Spleen (tissue), 11 donors: ENCODE data around the gene LGI4. TPM values are rescaled to one million over a fixed set of nuclear protein-coding genes. Genes with fewer than 3 reads are reported as not detected.

Experiments used
- DNase-seq: peaks from one replicate; pipeline ENCODE4 v3.0.0-alpha.2; 2020
- H3K27ac ChIP-seq, 8 donors: fragments of 200-600 bp; sonication (generic) in 7 of 8; 1 replicate in 4 of 8; 2 replicates in 4 of 8; pipeline versions ENCODE4 v1.5.0 to v1.8.0; 2016 to 2021; ENCODE audit warnings: inconsistent platforms in 4 of 8, mild to moderate bottlenecking in 4 of 8, moderate library complexity in 1 of 8
- H3K27me3 ChIP-seq, 7 donors: fragments of 200-600 bp; sonication (generic) in 6 of 7; replicated peaks in 1 of 7; 1 replicate in 4 of 7; 2 replicates in 3 of 7; pipeline versions ENCODE4 v1.5.0 to v1.8.0; 2016 to 2021; ENCODE audit warnings: inconsistent platforms in 3 of 7, mild to moderate bottlenecking in 1 of 7
- H3K36me3 ChIP-seq, 6 donors: fragments of 200-600 bp; sonication (generic) in 5 of 6; 1 replicate in 4 of 6; 2 replicates in 2 of 6; pipeline versions ENCODE4 v1.5.0 to v1.8.0; 2016 to 2021; ENCODE audit warnings: inconsistent platforms in 2 of 6
- H3K4me1 ChIP-seq, 6 donors: fragments of 200-600 bp; sonication (generic) in 5 of 6; 1 replicate in 3 of 6; 2 replicates in 3 of 6; pipeline versions ENCODE4 v1.5.0 to v1.8.0; 2016 to 2021; ENCODE audit warnings: inconsistent platforms in 3 of 6
- H3K4me3 ChIP-seq, 8 donors: fragments of 200-600 bp; sonication (generic) in 7 of 8; 1 replicate in 4 of 8; 2 replicates in 4 of 8; pipeline versions ENCODE4 v1.5.0 to v1.8.0; 2016 to 2021; ENCODE audit warnings: inconsistent platforms in 4 of 8, mild to moderate bottlenecking in 4 of 8, moderate library complexity in 2 of 8
- H3K9me3 ChIP-seq, 8 donors: fragments of 200-600 bp; sonication (generic) in 7 of 8; 1 replicate in 4 of 8; 2 replicates in 4 of 8; pipeline versions ENCODE4 v1.5.0 to v1.8.0; 2016 to 2021; ENCODE audit warnings: inconsistent platforms in 4 of 8
- CTCF ChIP-seq, 11 experiments: fragments of 200-600 bp in 7 of 11; fragments of 450-650 bp in 4 of 11; sonication (generic) in 4 of 11; IDR thresholded peaks in 8 of 11; conservative IDR thresholded peaks in 3 of 11; 1 replicate in 7 of 11; 2 replicates in 4 of 11; pipeline versions ENCODE4 v1.4.0 to v1.8.0; 2016 to 2021; ENCODE audit warnings: antibody characterized with exemption in 11 of 11, inconsistent platforms in 4 of 11, mild to moderate bottlenecking in 1 of 11
- POLR2A ChIP-seq, 3 donors: fragments of 450-650 bp; IDR thresholded peaks; one replicate each; pipeline ENCODE4 v1.5.1; 2017; ENCODE audit warnings: antibody characterized with exemption in 3 of 3, mild to moderate bottlenecking in 1 of 3
- POLR2AphosphoS5 ChIP-seq, 3 donors: sonication (generic); formaldehyde crosslinking; IDR thresholded peaks; one replicate each; pipeline ENCODE4 v1.5.1; 2017; ENCODE audit warnings: antibody characterized with exemption in 3 of 3
- WGBS, 5 donors: extraction: QIAGEN DNeasy Blood & Tissue Kit in 3 of 5; methylation state at CpG; one replicate each; pipeline versions ENCODE4 v1.1.5 to v1.1.7; 2013 to 2018; 5-methylcytosine and 5-hydroxymethylcytosine counted together
- intact Hi-C: fragments of 100-400 bp; cut with DNase I; formaldehyde crosslinking; loops from one replicate; pipeline ENCODE4 v1.15.0; 2023; ENCODE audit warnings: low total_unique reads
- polyA plus RNA-seq, 3 donors: library from polyadenylated mRNA; stranded (reverse); fragments of 200-250 nt; gene quantifications; one replicate each; pipeline ENCODE4 v1.2.1, GENCODE V29; 2013
- total RNA-seq, 7 donors: library from RNA; depleted of rRNA in 3 of 7; stranded (reverse); fragments of >200 nt in 3 of 7; fragmentation: NEBNext Ultra II Directional in 4 of 7; extraction: Animal tissue kit (Norgen Biotek cat#: 25700) in 4 of 7; gene quantifications; one replicate each; pipeline versions ENCODE4 v1.1.0 to v1.2.1, GENCODE V29; 2016 to 2021
- donor health status: healthy with polysubstance abuse.
- donor health status: DM: no; HTN: no; CAD: no; lungs with moderate emphysema.
- donor health status: DM: no; HTN: no; CAD: no.
- donor health status: Bipolar disorder and iron deficiency.
- donor health status: healthy.
- donor health status: DM: no; HTN: no; CAD: no.
- donor health status: DM: yes; HTN: yes; CAD: no.

Gene LGI4
- total and polyA plus RNA-seq, 10 donors: 0.68 to 9.7 (median 1.6) TPM; not detected in 1

GRCh38 chr19:35178701-35179100 is 43.8 kb upstream of the LGI4 start:
- TF ChIP-seq POLR2A (IDR thresholded peaks at IDR 0.05): no peak
- no peak for TF ChIP-seq POLR2AphosphoS5 (IDR thresholded peaks at IDR 0.05)
- no peak for TF ChIP-seq CTCF (IDR thresholded peaks at IDR 0.05 in 8 of 11, conservative IDR thresholded peaks at IDR 0.05 in 3 of 11)
- intact Hi-C loops: no loop called here
- H3K27me3 ChIP-seq: no peaks in the 10 kb centered on the region
- WGBS, 5 donors: 65 to 79% (median 73%) methylated on average over 2 of the region's 2 CpGs
- H3K36me3 ChIP-seq: no peaks in the 10 kb centered on the region
- H3K4me3 ChIP-seq: no peak overlapping the region
- H3K27ac ChIP-seq: no peak overlapping the region
- DNase-seq: no peak
- no peaks in the 10 kb centered on the region for H3K4me1 ChIP-seq
- H3K9me3 ChIP-seq: peaks cover 0 to 5% (median 0%) of the 10 kb centered on the region in 8 donors

- no peak for DNase-seq
- WGBS, 5 donors: 75 to 83% (median 76%) methylated on average over 7 of the region's 7 CpGs
- no peak overlapping the region for H3K4me3 ChIP-seq
Measured at GRCh38 chr19:35177377-35178274, 42.8 kb upstream of the LGI4 start.

GRCh38 chr19:35176181-35176570 is 41.3 kb upstream of the LGI4 start:
- peaks cover 0 to 5% (median 0%) of the 10 kb centered on the region in 8 donors for H3K9me3 ChIP-seq
- H3K4me1 ChIP-seq: peaks cover 10 to 20% (median 15%) of the 10 kb centered on the region in 6 donors
- intact Hi-C loops: no loop called here
- no peak for DNase-seq
- no peak overlapping the region for H3K4me3 ChIP-seq
- H3K27ac ChIP-seq: no peak overlapping the region
- no peak for TF ChIP-seq POLR2A (IDR thresholded peaks at IDR 0.05)
- TF ChIP-seq CTCF (IDR thresholded peaks at IDR 0.05 in 8 of 11, conservative IDR thresholded peaks at IDR 0.05 in 3 of 11): no peak
- no peak for TF ChIP-seq POLR2AphosphoS5 (IDR thresholded peaks at IDR 0.05)
- peaks cover 0 to 16% (median 0%) of the 10 kb centered on the region in 6 donors for H3K36me3 ChIP-seq
- no peaks in the 10 kb centered on the region for H3K27me3 ChIP-seq
- WGBS, 5 donors: 72 to 88% (median 84%) methylated on average over 3 of the region's 3 CpGs

More at GRCh38 chr19:35177377-35178274, 42.8 kb upstream of the LGI4 start:
- H3K36me3 ChIP-seq: peaks cover 0 to 2% (median 0%) of the 10 kb centered on the region in 6 donors
- no peaks in the 10 kb centered on the region for H3K27me3 ChIP-seq
- H3K9me3 ChIP-seq: peaks cover 0 to 5% (median 0%) of the 10 kb centered on the region in 8 donors
- no peak overlapping the region for H3K27ac ChIP-seq
- peaks cover 0 to 6% (median 2%) of the 10 kb centered on the region in 6 donors for H3K4me1 ChIP-seq
- TF ChIP-seq CTCF (IDR thresholded peaks at IDR 0.05 in 8 of 11, conservative IDR thresholded peaks at IDR 0.05 in 3 of 11): no peak
- intact Hi-C loops: no loop called here

GRCh38 chr19:35174226-35174625 is 39.4 kb upstream of the LGI4 start:
- Histone ChIP-seq H3K36me3 (peaks cover 0 to 34% (median 16%) of the 10 kb centered on the region in 6 donors), H3K27me3 (no peaks in the 10 kb centered on the region), H3K9me3 (peaks cover 0 to 5% (median 0%) of the 10 kb centered on the region in 8 donors), H3K4me3 (no peak overlapping the region), H3K27ac (no peak overlapping the region), H3K4me1 (peaks cover 10 to 30% (median 20%) of the 10 kb centered on the region in 6 donors)
- TF ChIP-seq CTCF (IDR thresholded peaks at IDR 0.05 in 8 of 11, conservative IDR thresholded peaks at IDR 0.05 in 3 of 11) (no peak), POLR2AphosphoS5 (IDR thresholded peaks at IDR 0.05) (no peak), POLR2A (IDR thresholded peaks at IDR 0.05) (no peak)
- DNase-seq: no peak
- 82 to 89% (median 85%) methylated on average over 6 of the region's 6 CpGs for WGBS, 5 donors
- intact Hi-C loops: no loop called here
